ENCODE measurements around the gene NECTIN1. TPM values are rescaled to one million over a fixed set of nuclear protein-coding genes. Genes with fewer than 3 reads are reported as not detected.

Gene NECTIN1
- total RNA-seq, 6 experiments from 2014 or later = 4.3 to 8.4 (median 6.1) TPM

GRCh38 chr11:119720311-119720913, 8.6 kb downstream of the NECTIN1 start:
- intact Hi-C loops (cut with DNase I) = no loop called here
- TF ChIP-seq CTCF (IDR thresholded peaks at IDR 0.05) (no peak), POLR2A (IDR thresholded peaks at IDR 0.05) (no peak)
- no peak for ATAC-seq
- Histone ChIP-seq H3K9me3 (no peaks in the 10 kb centered on the region), H3K4me1 (peaks cover 0 to 17% (median 6%) of the 10 kb centered on the region in 4 donors), H3K4me3 (no peak overlapping the region), H3K36me3 (no peaks in the 10 kb centered on the region), H3K27ac (no peak overlapping the region), H3K27me3 (no peaks in the 10 kb centered on the region)
- WGBS (ENCODE audit: insufficient coverage, low coverage, low lambda C conversion rate, missing lambda C conversion rate) = 54% methylated on average over 3 of the region's 18 CpGs
- DNase-seq = peak in 1 of 3 donors; percentile 31

GRCh38 chr11:119717839-119718534, 11.0 kb downstream of the NECTIN1 start:
- Histone ChIP-seq H3K36me3 (no peaks in the 10 kb centered on the region), H3K4me3 (no peak overlapping the region), H3K27me3 (no peaks in the 10 kb centered on the region), H3K4me1 (peaks cover 0 to 22% (median 9%) of the 10 kb centered on the region in 4 donors), H3K27ac (no peak overlapping the region), H3K9me3 (no peaks in the 10 kb centered on the region)
- DNase-seq (peak in 1 of 3 donors; percentile 53), ATAC-seq (peak; percentile 49 to 69 (median 66))
- 61% methylated on average over 12 of the region's 14 CpGs for WGBS (ENCODE audit: insufficient coverage, low coverage, low lambda C conversion rate, missing lambda C conversion rate)
- intact Hi-C loops (cut with DNase I) = no loop called here
- TF ChIP-seq CTCF (IDR thresholded peaks at IDR 0.05) (no peak), POLR2A (IDR thresholded peaks at IDR 0.05) (no peak)

GRCh38 chr11:119716582-119717498, 12.2 kb downstream of the NECTIN1 start:
- Histone ChIP-seq H3K27me3 (no peaks in the 10 kb centered on the region), H3K4me3 (no peak overlapping the region), H3K27ac (no peak overlapping the region), H3K4me1 (peaks cover 0 to 34% (median 13%) of the 10 kb centered on the region in 4 donors), H3K36me3 (no peaks in the 10 kb centered on the region), H3K9me3 (no peaks in the 10 kb centered on the region)
- TF ChIP-seq POLR2A (IDR thresholded peaks at IDR 0.05) (no peak), CTCF (IDR thresholded peaks at IDR 0.05) (no peak)
- intact Hi-C loops (cut with DNase I) = no loop called here
- DNase-seq = peak in 1 of 3 donors; percentile 40
- ATAC-seq = no peak
- WGBS (ENCODE audit: insufficient coverage, low coverage, low lambda C conversion rate, missing lambda C conversion rate) = 98% methylated on average over 17 of the region's 30 CpGs

- 74% methylated on average over 6 of the region's 6 CpGs for WGBS (ENCODE audit: insufficient coverage, low coverage, low lambda C conversion rate, missing lambda C conversion rate)
- H3K9me3 ChIP-seq = no peaks in the 10 kb centered on the region
- DNase-seq (peak in 1 of 3 donors; percentile 22), ATAC-seq (no peak)
- peaks cover 0 to 35% (median 13%) of the 10 kb centered on the region in 4 donors for H3K4me1 ChIP-seq
- no peak overlapping the region for H3K4me3 ChIP-seq
- no peaks in the 10 kb centered on the region for H3K36me3 ChIP-seq
- H3K27ac ChIP-seq = no peak overlapping the region
- TF ChIP-seq POLR2A (IDR thresholded peaks at IDR 0.05) = no peak
- TF ChIP-seq CTCF (IDR thresholded peaks at IDR 0.05) = no peak
- H3K27me3 ChIP-seq = no peaks in the 10 kb centered on the region
- intact Hi-C loops (cut with DNase I) = no loop called here
Measured at GRCh38 chr11:119714590-119714989, 14.4 kb downstream of the NECTIN1 start.

All from right lobe of liver (tissue), 6 donors.